Measurements from ENCODE around the gene UQCRQ. TPM values are rescaled to one million over a fixed set of nuclear protein-coding genes. Genes with fewer than 3 reads are reported as not detected.

UQCRQ gene
- total and polyA plus RNA-seq, 4 donors = 62.5 to 2,326 (median 326) TPM

DNA sequence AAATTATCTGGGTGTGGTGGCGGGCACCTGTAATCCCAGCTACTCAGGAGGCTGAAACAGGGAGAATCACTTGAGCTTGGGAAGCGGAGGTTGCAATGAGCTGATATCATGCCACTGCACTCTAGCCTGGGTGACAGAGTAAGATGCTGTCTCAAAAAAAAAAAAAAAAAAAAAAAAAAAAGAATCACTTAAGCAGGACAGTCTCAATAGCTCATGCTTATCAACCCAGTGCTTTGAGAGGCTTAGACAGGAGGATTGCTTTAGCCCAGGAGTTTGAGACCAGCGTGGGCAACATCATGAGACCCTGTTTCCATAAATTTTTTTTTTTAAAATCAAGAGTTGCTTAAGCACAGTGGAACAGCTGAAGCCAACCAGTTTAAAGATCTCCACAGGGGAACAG lies 49.6 kb downstream of the UQCRQ start:
- peaks cover 5 to 20% (median 14%) of the 10 kb centered on the region in 4 donors for H3K36me3 ChIP-seq (ENCODE audit: control insufficient read depth in 4 of 4, insufficient read depth in 3 of 4, low read depth in 1 of 4, low read length in 3 of 4)
- TF ChIP-seq, protein P1, sequence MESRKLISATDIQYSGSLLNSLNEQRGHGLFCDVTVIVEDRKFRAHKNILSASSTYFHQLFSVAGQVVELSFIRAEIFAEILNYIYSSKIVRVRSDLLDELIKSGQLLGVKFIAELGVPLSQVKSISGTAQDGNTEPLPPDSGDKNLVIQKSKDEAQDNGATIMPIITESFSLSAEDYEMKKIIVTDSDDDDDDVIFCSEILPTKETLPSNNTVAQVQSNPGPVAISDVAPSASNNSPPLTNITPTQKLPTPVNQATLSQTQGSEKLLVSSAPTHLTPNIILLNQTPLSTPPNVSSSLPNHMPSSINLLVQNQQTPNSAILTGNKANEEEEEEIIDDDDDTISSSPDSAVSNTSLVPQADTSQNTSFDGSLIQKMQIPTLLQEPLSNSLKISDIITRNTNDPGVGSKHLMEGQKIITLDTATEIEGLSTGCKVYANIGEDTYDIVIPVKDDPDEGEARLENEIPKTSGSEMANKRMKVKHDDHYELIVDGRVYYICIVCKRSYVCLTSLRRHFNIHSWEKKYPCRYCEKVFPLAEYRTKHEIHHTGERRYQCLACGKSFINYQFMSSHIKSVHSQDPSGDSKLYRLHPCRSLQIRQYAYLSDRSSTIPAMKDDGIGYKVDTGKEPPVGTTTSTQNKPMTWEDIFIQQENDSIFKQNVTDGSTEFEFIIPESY (IDR thresholded peaks at IDR 0.05) = no peak
- TF ChIP-seq YY1 (IDR thresholded peaks at IDR 0.05) (no peak), NR2F2 (IDR thresholded peaks at IDR 0.05) (no peak), GABPA (IDR thresholded peaks at IDR 0.05 in 1 of 2, conservative IDR thresholded peaks at IDR 0.05 in 1 of 2) (no peak), FOXA1 (IDR thresholded peaks at IDR 0.05) (no peak), JUND (IDR thresholded peaks at IDR 0.05) (no peak), FOXA2 (IDR thresholded peaks at IDR 0.05) (no peak)
- TF ChIP-seq, protein P2, sequence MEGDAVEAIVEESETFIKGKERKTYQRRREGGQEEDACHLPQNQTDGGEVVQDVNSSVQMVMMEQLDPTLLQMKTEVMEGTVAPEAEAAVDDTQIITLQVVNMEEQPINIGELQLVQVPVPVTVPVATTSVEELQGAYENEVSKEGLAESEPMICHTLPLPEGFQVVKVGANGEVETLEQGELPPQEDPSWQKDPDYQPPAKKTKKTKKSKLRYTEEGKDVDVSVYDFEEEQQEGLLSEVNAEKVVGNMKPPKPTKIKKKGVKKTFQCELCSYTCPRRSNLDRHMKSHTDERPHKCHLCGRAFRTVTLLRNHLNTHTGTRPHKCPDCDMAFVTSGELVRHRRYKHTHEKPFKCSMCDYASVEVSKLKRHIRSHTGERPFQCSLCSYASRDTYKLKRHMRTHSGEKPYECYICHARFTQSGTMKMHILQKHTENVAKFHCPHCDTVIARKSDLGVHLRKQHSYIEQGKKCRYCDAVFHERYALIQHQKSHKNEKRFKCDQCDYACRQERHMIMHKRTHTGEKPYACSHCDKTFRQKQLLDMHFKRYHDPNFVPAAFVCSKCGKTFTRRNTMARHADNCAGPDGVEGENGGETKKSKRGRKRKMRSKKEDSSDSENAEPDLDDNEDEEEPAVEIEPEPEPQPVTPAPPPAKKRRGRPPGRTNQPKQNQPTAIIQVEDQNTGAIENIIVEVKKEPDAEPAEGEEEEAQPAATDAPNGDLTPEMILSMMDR (IDR thresholded peaks at IDR 0.05; ENCODE audit: low read depth, low read length, missing input control) = no peak
- TF ChIP-seq, protein P3, sequence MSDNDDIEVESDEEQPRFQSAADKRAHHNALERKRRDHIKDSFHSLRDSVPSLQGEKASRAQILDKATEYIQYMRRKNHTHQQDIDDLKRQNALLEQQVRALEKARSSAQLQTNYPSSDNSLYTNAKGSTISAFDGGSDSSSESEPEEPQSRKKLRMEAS (IDR thresholded peaks at IDR 0.05) = no peak
- TF ChIP-seq, protein P4, sequence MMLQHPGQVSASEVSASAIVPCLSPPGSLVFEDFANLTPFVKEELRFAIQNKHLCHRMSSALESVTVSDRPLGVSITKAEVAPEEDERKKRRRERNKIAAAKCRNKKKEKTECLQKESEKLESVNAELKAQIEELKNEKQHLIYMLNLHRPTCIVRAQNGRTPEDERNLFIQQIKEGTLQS (IDR thresholded peaks at IDR 0.05) = no peak
- H3K27me3 ChIP-seq (ENCODE audit: control insufficient read depth in 4 of 4, insufficient read depth in 4 of 4, low read length in 3 of 4) = no peaks in the 10 kb centered on the region
- no peak overlapping the region for H3K9ac ChIP-seq (ENCODE audit: low read depth in 1 of 2, low read length in 2 of 2)
- no peak overlapping the region for H3K27ac ChIP-seq (ENCODE audit: low read depth in 1 of 2, low read length in 2 of 2)
- peaks cover 0 to 5% (median 0%) of the 10 kb centered on the region in 4 donors for H3K4me1 ChIP-seq (ENCODE audit: control insufficient read depth in 4 of 4, insufficient read depth in 4 of 4, low read length in 3 of 4)
- DNase-seq (ENCODE audit: low spot score) = no peak
- WGBS = over 99% methylated on average over 3 of the region's 3 CpGs
- no peaks in the 10 kb centered on the region for H3K9me3 ChIP-seq (ENCODE audit: control insufficient read depth in 4 of 4, low read length in 3 of 4)
- no peak overlapping the region for H3K4me3 ChIP-seq (ENCODE audit: low read depth in 1 of 3, low read length in 3 of 3)

Small RNA genes within 50 kb of the gene (small RNA-seq; reads per million reads assigned to genes)
- gene RNA5SP192 = not detected

Other genes starting within 250 kb of the UQCRQ start
- not detected for gene IL13, start 208.5 kb upstream of the UQCRQ start, total RNA-seq
- gene IL13, start 208.5 kb upstream of the UQCRQ start, polyA plus RNA-seq = not detected
- not detected for gene IL4, start 192.7 kb upstream of the UQCRQ start, total RNA-seq
- gene IL4, start 192.7 kb upstream of the UQCRQ start, polyA plus RNA-seq = not detected
- 1 to 10 TPM in 1 of 2 donors, under 1 TPM in 1; 0.92 to 1.2 TPM for gene KIF3A, start 129.1 kb upstream of the UQCRQ start, total RNA-seq
- gene KIF3A, start 129.1 kb upstream of the UQCRQ start, polyA plus RNA-seq = under 1 TPM; 0.58 to 0.79 TPM
- under 1 TPM; 0.05 to 0.17 TPM for gene CCNI2, start 119.2 kb upstream of the UQCRQ start, total RNA-seq
- under 1 TPM; 0.02 to 0.57 TPM for gene CCNI2, start 119.2 kb upstream of the UQCRQ start, polyA plus RNA-seq
- gene SEPTIN8, start 89.4 kb upstream of the UQCRQ start, total RNA-seq = 10 to 100 TPM; 11.8 to 16.5 TPM
- gene SEPTIN8, start 89.4 kb upstream of the UQCRQ start, polyA plus RNA-seq = 1 to 10 TPM; 4.7 to 7.8 TPM
- gene SOWAHA, start 53.3 kb upstream of the UQCRQ start, total RNA-seq = 1 to 10 TPM; 1.6 to 1.9 TPM
- 1 to 10 TPM; 1.3 to 2.2 TPM for gene SOWAHA, start 53.3 kb upstream of the UQCRQ start, polyA plus RNA-seq
- gene SHROOM1, start 36.0 kb upstream of the UQCRQ start, total RNA-seq = 10 to 100 TPM in 1 of 2 donors, 1 to 10 TPM in 1; 6.1 to 23.0 TPM
- gene SHROOM1, start 36.0 kb upstream of the UQCRQ start, polyA plus RNA-seq = 10 to 100 TPM; 13.7 to 28.5 TPM
- gene GDF9, start 173 bp upstream of the UQCRQ start, total RNA-seq = under 1 TPM in 1 of 2 donors, not detected in 1; 0.08 TPM
- gene GDF9, start 173 bp upstream of the UQCRQ start, polyA plus RNA-seq = under 1 TPM; 0.08 to 0.10 TPM
- gene LEAP2, start 7.0 kb downstream of the UQCRQ start, total RNA-seq = 10 to 100 TPM; 12.0 to 56.7 TPM
- gene LEAP2, start 7.0 kb downstream of the UQCRQ start, polyA plus RNA-seq = 100 to 1,000 TPM in 1 of 2 donors, 10 to 100 TPM in 1; 68.1 to 736 TPM
- 10 to 100 TPM; 16.8 to 19.1 TPM for gene AFF4, start 97.0 kb downstream of the UQCRQ start, total RNA-seq
- 10 to 100 TPM in 1 of 2 donors, 1 to 10 TPM in 1; 5.5 to 17.0 TPM for gene AFF4, start 97.0 kb downstream of the UQCRQ start, polyA plus RNA-seq
- 1 to 10 TPM; 5.1 to 8.5 TPM for gene ZCCHC10, start 159.9 kb downstream of the UQCRQ start, total RNA-seq
- gene ZCCHC10, start 159.9 kb downstream of the UQCRQ start, polyA plus RNA-seq = 10 to 100 TPM; 11.1 to 24.2 TPM
- gene HSPA4, start 185.4 kb downstream of the UQCRQ start, total RNA-seq = 10 to 100 TPM; 34.4 to 39.7 TPM
- 10 to 100 TPM; 22.1 to 29.5 TPM for gene HSPA4, start 185.4 kb downstream of the UQCRQ start, polyA plus RNA-seq